GM12878 (cell line): ENCODE data around the gene ADD2. TPM values are rescaled to one million over a fixed set of nuclear protein-coding genes. Genes with fewer than 3 reads are reported as not detected.

ENCODE experiments used
- ATAC-seq: fragments of 200-7000 bp; cut with Tn5 transposase; 3 replicates; pipeline ENCODE4 v1.9.1; 2020; ENCODE audit warnings: mild to moderate bottlenecking, moderate library complexity
- BruUV-seq: library from RNA; stranded (reverse); fragments of 400-500 nt; replicated peaks from 2 replicates; lab custom pipeline; 2021; lab: Mats Ljungman, UMichigan
- CTCF ChIA-PET: fragments of 300-600 bp; sonication (Branson Sonifier 250); formaldehyde crosslinking; extraction: SDS; loops from one replicate; lab custom pipeline; 2021; ENCODE audit warnings: inconsistent platforms; lab: Yijun Ruan, JAX
- POLR2A ChIA-PET: fragments of 350-600 bp; formaldehyde crosslinking; extraction: SDS; loops from one replicate; lab custom pipeline; 2021; ENCODE audit warnings: inconsistent platforms; lab: Charles Lee
- RAD21 ChIA-PET: fragments of 300-600 bp; sonication (Branson Sonifier 250); formaldehyde crosslinking; loops from one replicate; lab custom pipeline; 2023; ENCODE audit warnings: antibody characterized with exemption; ENCODE audit not compliant: unreplicated experiment; lab: Charles Lee
- SMC1A ChIA-PET: fragments of 300-600 bp; sonication (Branson Sonifier 250); formaldehyde crosslinking; loops from one replicate; lab custom pipeline; 2023; ENCODE audit not compliant: unreplicated experiment, uncharacterized antibody; lab: Charles Lee
- DNase-seq: peaks from one replicate; pipeline ENCODE4 v3.0.0-alpha.2; 2011; ENCODE audit warnings: low read depth, low spot score
- FAIRE-seq: peaks from 3 replicates; lab custom pipeline; 2011; peaks lifted over from hg19 to GRCh38; lab: Jason Lieb, UNC
- H2AFZ ChIP-seq: 2 replicates; pipeline ENCODE4 v1.6.0; 2011; ENCODE audit warnings: low read depth, low read length, control low read depth; ENCODE audit not compliant: control insufficient read depth
- H3K27ac ChIP-seq: 2 replicates; pipeline ENCODE4 v1.5.1; 2011; ENCODE audit warnings: control low read depth; ENCODE audit not compliant: control insufficient read depth, insufficient read depth
- H3K27me3 ChIP-seq, 2 experiments: replicated peaks in 1 of 2; 2 replicates each; pipeline versions ENCODE4 v1.6.0 to v1.6.1; 2011; ENCODE audit warnings: low read length in 1 of 2; ENCODE audit not compliant: control insufficient read depth in 2 of 2, insufficient read depth in 2 of 2
- H3K36me3 ChIP-seq, 2 experiments: 2 replicates each; pipeline ENCODE4 v1.5.1; 2011; ENCODE audit warnings: low read length in 1 of 2; ENCODE audit not compliant: control insufficient read depth in 2 of 2, insufficient read depth in 2 of 2
- H3K4me1 ChIP-seq: 2 replicates; pipeline ENCODE4 v1.6.1; 2011; ENCODE audit warnings: mild to moderate bottlenecking, low read length, moderate library complexity, mixed read lengths; ENCODE audit not compliant: control insufficient read depth, insufficient read depth
- H3K4me2 ChIP-seq: 2 replicates; pipeline ENCODE4 v1.6.0; 2011; ENCODE audit warnings: control low read depth; ENCODE audit not compliant: control insufficient read depth, insufficient read depth
- H3K4me3 ChIP-seq: fragments of 200-600 bp; sonication (generic); 2 replicates; pipeline ENCODE4 v1.5.1; 2016
- H3K79me2 ChIP-seq: 2 replicates; pipeline ENCODE4 v1.6.0; 2011; ENCODE audit warnings: low read length; ENCODE audit not compliant: control insufficient read depth, insufficient read depth
- H3K9ac ChIP-seq: 2 replicates; pipeline ENCODE4 v1.8.0; 2011; ENCODE audit warnings: low read length, control low read depth, mixed read lengths; ENCODE audit not compliant: control insufficient read depth, insufficient read depth
- H3K9me3 ChIP-seq: replicated peaks from 3 replicates; pipeline ENCODE4 v1.5.1; 2011; ENCODE audit warnings: mild to moderate bottlenecking, low read length; ENCODE audit not compliant: control insufficient read depth, insufficient read depth
- H4K20me1 ChIP-seq: 2 replicates; pipeline ENCODE4 v1.6.0; 2011; ENCODE audit not compliant: control insufficient read depth, insufficient read depth
- BRCA1 ChIP-seq: IDR thresholded peaks from 2 replicates; pipeline ENCODE4 v1.6.1; 2011; ENCODE audit warnings: low read depth, low read length, improper control_type of control experiment
- CEBPB ChIP-seq, 2 experiments: fragments of 150-350 bp in 1 of 2; IDR thresholded peaks; 2 replicates each; pipeline ENCODE4 v1.6.1; 2012 to 2014; ENCODE audit warnings: low read depth in 2 of 2, low read length in 2 of 2, borderline replicate concordance in 1 of 2, inconsistent platforms in 1 of 2
- HDAC6 ChIP-seq: fragments of 200-600 bp; sonication (generic); IDR thresholded peaks from one replicate; pipeline ENCODE4 v1.8.0; 2017; ENCODE audit warnings: antibody characterized with exemption; ENCODE audit not compliant: unreplicated experiment
- HDGF ChIP-seq: fragments of 450-650 bp; IDR thresholded peaks from 2 replicates; pipeline ENCODE4 v1.6.1; 2016; ENCODE audit warnings: antibody characterized with exemption
- KAT2A ChIP-seq: conservative IDR thresholded peaks from 2 replicates; pipeline ENCODE4 v1.6.1; 2011; ENCODE audit warnings: low read depth, low read length; ENCODE audit not compliant: control insufficient read depth
- MTA2 ChIP-seq: fragments of 450-650 bp; IDR thresholded peaks from 2 replicates; pipeline ENCODE4 v1.6.1; 2016; ENCODE audit warnings: low read depth, mild to moderate bottlenecking, moderate library complexity
- PML ChIP-seq: IDR thresholded peaks from 2 replicates; pipeline ENCODE4 v1.6.1; 2012; ENCODE audit warnings: low read length, inconsistent platforms
- RAD21 ChIP-seq: IDR thresholded peaks from 2 replicates; pipeline ENCODE4 v1.6.1; 2011; ENCODE audit warnings: mild to moderate bottlenecking, low read depth, low read length, moderate library complexity; ENCODE audit not compliant: insufficient read depth
- SREBF2 ChIP-seq: IDR thresholded peaks from 2 replicates; pipeline ENCODE4 v1.6.1; 2012; ENCODE audit warnings: mild to moderate bottlenecking, low read length
- SRF ChIP-seq, 2 experiments: IDR thresholded peaks; 2 replicates each; pipeline ENCODE4 v1.6.1; 2011; ENCODE audit warnings: low read depth in 2 of 2, low read length in 2 of 2, mild to moderate bottlenecking in 1 of 2, moderate library complexity in 1 of 2
- SUZ12 ChIP-seq: fragments of 200-600 bp; sonication (generic); IDR thresholded peaks from one replicate; pipeline ENCODE4 v1.6.1; 2018; ENCODE audit warnings: antibody characterized with exemption, mild to moderate bottlenecking; ENCODE audit not compliant: unreplicated experiment
- WRNIP1 ChIP-seq: IDR thresholded peaks from 2 replicates; pipeline ENCODE4 v1.6.1; 2011; ENCODE audit warnings: low read depth, low read length, improper control_type of control experiment, borderline replicate concordance
- ZNF384 ChIP-seq: IDR thresholded peaks from 2 replicates; pipeline ENCODE4 v1.6.1; 2012; ENCODE audit warnings: low read depth, mild to moderate bottlenecking, low read length, improper control_type of control experiment, borderline replicate concordance
- ZSCAN29 ChIP-seq: fragments of 450-650 bp; IDR thresholded peaks from 2 replicates; pipeline ENCODE4 v1.6.1; 2017; ENCODE audit warnings: mild to moderate bottlenecking, moderate library complexity
- WGBS: methylation state at CpG from one replicate; pipeline ENCODE4 v1.1.6; 2016; ENCODE audit warnings: low lambda C conversion rate; ENCODE audit not compliant: insufficient replicate concordance, insufficient coverage; ENCODE audit errors: missing lambda C conversion rate; 5-methylcytosine and 5-hydroxymethylcytosine counted together
- in situ Hi-C: fragments of 300-500 bp; cut with MboI; formaldehyde crosslinking; loops from 9 replicates; pipeline ENCODE4 v1.14.3; 2018; ENCODE audit warnings: mixed read lengths
- intact Hi-C: fragments of 100-400 bp; cut with micrococcal nuclease; formaldehyde crosslinking; loops from one replicate; pipeline ENCODE4 v1.14.2; 2022; ENCODE audit not compliant: unreplicated experiment
- polyA plus RNA-seq, 11 experiments: library from polyadenylated mRNA; depleted of rRNA in 4 of 11; unstranded in 6 of 11; stranded (reverse) in 5 of 11; fragments of >200 nt; fragmentation: Nextera tagmentation in 4 of 11; fragmentation: Illumina TruSeq in 1 of 11; extraction: Ambion mirVana in 4 of 11; extraction: Trizol in 1 of 11; gene quantifications; 1 replicate in 1 of 11; 2 replicates in 10 of 11; pipeline versions ENCODE4 v1.2.1 to v1.2.3, GENCODE V29; 2011 to 2016; ENCODE audit warnings: inconsistent platforms in 2 of 11, missing spikeins in 2 of 11, low read depth in 1 of 11
- total RNA-seq, 4 experiments: library from RNA; depleted of rRNA in 3 of 4; stranded (reverse); fragments of >200 nt in 3 of 4; fragmentation: Illumina TruSeq in 1 of 4; extraction: Trizol in 1 of 4; gene quantifications; 2 replicates each; pipeline versions ENCODE4 v1.2.1 to v1.2.3, GENCODE V29; 2013 to 2021
- TF ChIP-seq, protein P1 (sequence below): fragments of 450-650 bp; formaldehyde crosslinking; IDR thresholded peaks from 2 replicates; pipeline ENCODE4 v1.4.0; 2020; ENCODE audit warnings: mild to moderate bottlenecking, moderate library complexity
- TF ChIP-seq, protein P2 (sequence below): IDR thresholded peaks from 2 replicates; pipeline ENCODE4 v1.6.1; 2012; ENCODE audit warnings: mild to moderate bottlenecking, low read depth, low read length
- TF ChIP-seq, protein P3 (sequence below): fragments of 450-650 bp; IDR thresholded peaks from 2 replicates; pipeline ENCODE4 v1.6.1; 2014; ENCODE audit warnings: mild to moderate bottlenecking

ADD2 gene
- total and polyA plus RNA-seq, 10 of the 15 experiments (the other 5 are each of a cell fraction or from before 2014, with no cell fraction given) = 0.05 to 0.13 (median 0.08) TPM; not detected in 7

DNA sequence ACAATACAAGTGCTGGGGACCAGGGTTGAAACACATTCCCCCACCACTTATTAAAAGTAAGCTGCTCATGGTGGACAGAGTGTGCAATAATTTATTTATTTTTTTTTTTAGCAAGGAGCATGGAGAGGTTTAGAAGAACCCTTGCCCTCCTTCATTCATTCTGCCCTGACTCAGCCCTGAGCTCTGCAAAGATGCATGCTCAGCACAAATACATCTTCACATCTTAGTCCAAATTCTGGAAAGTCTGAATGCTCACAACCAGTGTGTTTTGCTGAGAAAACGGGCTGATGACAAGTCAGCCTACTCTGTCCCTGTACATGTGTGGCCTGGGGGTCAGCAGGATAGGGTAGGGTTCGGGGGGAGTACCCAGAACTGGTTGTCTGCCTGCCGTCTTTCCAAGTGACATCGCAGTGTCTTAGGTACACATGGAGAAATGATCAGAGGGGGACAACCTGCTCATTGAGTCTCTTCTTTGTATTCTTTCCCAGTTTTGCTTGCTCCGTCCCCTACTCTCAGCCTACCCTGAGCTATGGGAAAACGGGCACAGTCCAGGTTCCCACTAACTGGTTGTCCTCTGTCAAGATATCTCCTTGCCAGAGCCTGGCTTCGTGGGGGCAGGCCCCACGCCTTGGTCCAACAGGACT is 76.4 kb downstream of the ADD2 start:
- H2AFZ ChIP-seq = no peak overlapping the region
- intact Hi-C loops = no loop called here
- H3K27ac ChIP-seq = no peak overlapping the region
- ATAC-seq (no peak), DNase-seq (no peak), FAIRE-seq (no peak)
- no peaks in the 10 kb centered on the region for H3K27me3 ChIP-seq
- H4K20me1 ChIP-seq = no peaks in the 10 kb centered on the region
- ChIA-PET SMC1A (no interaction called here), CTCF (no interaction called here), RAD21 (no interaction called here), POLR2A (no interaction called here)
- H3K4me2 ChIP-seq = no peak overlapping the region
- in situ Hi-C loops = no loop called here
- H3K4me3 ChIP-seq = no peak overlapping the region
- no peak overlapping the region for H3K9ac ChIP-seq
- H3K36me3 ChIP-seq = no peaks in the 10 kb centered on the region
- H3K4me1 ChIP-seq = no peaks in the 10 kb centered on the region
- H3K9me3 ChIP-seq = no peaks in the 10 kb centered on the region
- 31% methylated on average over 8 of the region's 8 CpGs for WGBS
- no peaks in the 10 kb centered on the region for H3K79me2 ChIP-seq
- BruUV-seq = no TSS peak
- TF ChIP-seq HDAC6 (no peak), BRCA1 (no peak), HDGF (no peak), PML (no peak), MTA2 (no peak), CEBPB (IDR thresholded peaks at IDR 0.05; ENCODE audit: borderline replicate concordance in 1 of 2, low read depth in 2 of 2, low read length in 2 of 2) (no peak), ZNF384 (no peak), WRNIP1 (no peak), SUZ12 (no peak), KAT2A (no peak), RAD21 (no peak), SREBF2 (no peak), ZSCAN29 (no peak), SRF (IDR thresholded peaks at IDR 0.05; ENCODE audit: low read depth in 2 of 2, low read length in 2 of 2) (no peak)
- TF ChIP-seq, protein P1, sequence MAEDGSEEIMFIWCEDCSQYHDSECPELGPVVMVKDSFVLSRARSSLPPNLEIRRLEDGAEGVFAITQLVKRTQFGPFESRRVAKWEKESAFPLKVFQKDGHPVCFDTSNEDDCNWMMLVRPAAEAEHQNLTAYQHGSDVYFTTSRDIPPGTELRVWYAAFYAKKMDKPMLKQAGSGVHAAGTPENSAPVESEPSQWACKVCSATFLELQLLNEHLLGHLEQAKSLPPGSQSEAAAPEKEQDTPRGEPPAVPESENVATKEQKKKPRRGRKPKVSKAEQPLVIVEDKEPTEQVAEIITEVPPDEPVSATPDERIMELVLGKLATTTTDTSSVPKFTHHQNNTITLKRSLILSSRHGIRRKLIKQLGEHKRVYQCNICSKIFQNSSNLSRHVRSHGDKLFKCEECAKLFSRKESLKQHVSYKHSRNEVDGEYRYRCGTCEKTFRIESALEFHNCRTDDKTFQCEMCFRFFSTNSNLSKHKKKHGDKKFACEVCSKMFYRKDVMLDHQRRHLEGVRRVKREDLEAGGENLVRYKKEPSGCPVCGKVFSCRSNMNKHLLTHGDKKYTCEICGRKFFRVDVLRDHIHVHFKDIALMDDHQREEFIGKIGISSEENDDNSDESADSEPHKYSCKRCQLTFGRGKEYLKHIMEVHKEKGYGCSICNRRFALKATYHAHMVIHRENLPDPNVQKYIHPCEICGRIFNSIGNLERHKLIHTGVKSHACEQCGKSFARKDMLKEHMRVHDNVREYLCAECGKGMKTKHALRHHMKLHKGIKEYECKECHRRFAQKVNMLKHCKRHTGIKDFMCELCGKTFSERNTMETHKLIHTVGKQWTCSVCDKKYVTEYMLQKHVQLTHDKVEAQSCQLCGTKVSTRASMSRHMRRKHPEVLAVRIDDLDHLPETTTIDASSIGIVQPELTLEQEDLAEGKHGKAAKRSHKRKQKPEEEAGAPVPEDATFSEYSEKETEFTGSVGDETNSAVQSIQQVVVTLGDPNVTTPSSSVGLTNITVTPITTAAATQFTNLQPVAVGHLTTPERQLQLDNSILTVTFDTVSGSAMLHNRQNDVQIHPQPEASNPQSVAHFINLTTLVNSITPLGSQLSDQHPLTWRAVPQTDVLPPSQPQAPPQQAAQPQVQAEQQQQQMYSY (CRISPR knock-in tag) = no peak
- TF ChIP-seq, protein P2, sequence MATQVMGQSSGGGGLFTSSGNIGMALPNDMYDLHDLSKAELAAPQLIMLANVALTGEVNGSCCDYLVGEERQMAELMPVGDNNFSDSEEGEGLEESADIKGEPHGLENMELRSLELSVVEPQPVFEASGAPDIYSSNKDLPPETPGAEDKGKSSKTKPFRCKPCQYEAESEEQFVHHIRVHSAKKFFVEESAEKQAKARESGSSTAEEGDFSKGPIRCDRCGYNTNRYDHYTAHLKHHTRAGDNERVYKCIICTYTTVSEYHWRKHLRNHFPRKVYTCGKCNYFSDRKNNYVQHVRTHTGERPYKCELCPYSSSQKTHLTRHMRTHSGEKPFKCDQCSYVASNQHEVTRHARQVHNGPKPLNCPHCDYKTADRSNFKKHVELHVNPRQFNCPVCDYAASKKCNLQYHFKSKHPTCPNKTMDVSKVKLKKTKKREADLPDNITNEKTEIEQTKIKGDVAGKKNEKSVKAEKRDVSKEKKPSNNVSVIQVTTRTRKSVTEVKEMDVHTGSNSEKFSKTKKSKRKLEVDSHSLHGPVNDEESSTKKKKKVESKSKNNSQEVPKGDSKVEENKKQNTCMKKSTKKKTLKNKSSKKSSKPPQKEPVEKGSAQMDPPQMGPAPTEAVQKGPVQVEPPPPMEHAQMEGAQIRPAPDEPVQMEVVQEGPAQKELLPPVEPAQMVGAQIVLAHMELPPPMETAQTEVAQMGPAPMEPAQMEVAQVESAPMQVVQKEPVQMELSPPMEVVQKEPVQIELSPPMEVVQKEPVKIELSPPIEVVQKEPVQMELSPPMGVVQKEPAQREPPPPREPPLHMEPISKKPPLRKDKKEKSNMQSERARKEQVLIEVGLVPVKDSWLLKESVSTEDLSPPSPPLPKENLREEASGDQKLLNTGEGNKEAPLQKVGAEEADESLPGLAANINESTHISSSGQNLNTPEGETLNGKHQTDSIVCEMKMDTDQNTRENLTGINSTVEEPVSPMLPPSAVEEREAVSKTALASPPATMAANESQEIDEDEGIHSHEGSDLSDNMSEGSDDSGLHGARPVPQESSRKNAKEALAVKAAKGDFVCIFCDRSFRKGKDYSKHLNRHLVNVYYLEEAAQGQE = no peak
- TF ChIP-seq, protein P3, sequence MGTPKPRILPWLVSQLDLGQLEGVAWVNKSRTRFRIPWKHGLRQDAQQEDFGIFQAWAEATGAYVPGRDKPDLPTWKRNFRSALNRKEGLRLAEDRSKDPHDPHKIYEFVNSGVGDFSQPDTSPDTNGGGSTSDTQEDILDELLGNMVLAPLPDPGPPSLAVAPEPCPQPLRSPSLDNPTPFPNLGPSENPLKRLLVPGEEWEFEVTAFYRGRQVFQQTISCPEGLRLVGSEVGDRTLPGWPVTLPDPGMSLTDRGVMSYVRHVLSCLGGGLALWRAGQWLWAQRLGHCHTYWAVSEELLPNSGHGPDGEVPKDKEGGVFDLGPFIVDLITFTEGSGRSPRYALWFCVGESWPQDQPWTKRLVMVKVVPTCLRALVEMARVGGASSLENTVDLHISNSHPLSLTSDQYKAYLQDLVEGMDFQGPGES = no peak
